ENCODE data around the gene SPPL3. TPM values are rescaled to one million over a fixed set of nuclear protein-coding genes. Genes with fewer than 3 reads are reported as not detected.

The SPPL3 gene
- total RNA-seq, 1 experiment from 2014 or later: 32.5 TPM

- ChIA-PET CTCF (no interaction called here), POLR2A (no interaction called here)
- Mint-ChIP-seq H3K27ac (no peak overlapping the region), H3K4me1 (peaks cover 11% of the 10 kb centered on the region), H3K36me3 (peaks cover 2% of the 10 kb centered on the region; the same call in 1 of the 2 replicates), H3K27me3 (ENCODE audit: low read depth) (no peaks in the 10 kb centered on the region), H3K9me3 (peaks cover 3% of the 10 kb centered on the region), H3K4me3 (no peak overlapping the region)
- ATAC-seq (no peak), DNase-seq (ENCODE audit: low spot score) (no peak)
- TF ChIP-seq NR2C2 (CRISPR knock-in tag; IDR thresholded peaks at IDR 0.05): no peak
- no peak for TF ChIP-seq EMX1 (CRISPR knock-in tag; IDR thresholded peaks at IDR 0.05)
- no peak for TF ChIP-seq CREB1 (CRISPR knock-in tag; IDR thresholded peaks at IDR 0.05)
- TF ChIP-seq SOX15 (CRISPR knock-in tag; IDR thresholded peaks at IDR 0.05): no peak
- TF ChIP-seq ZNF219 (CRISPR knock-in tag; IDR thresholded peaks at IDR 0.05; ENCODE audit: borderline replicate concordance): no peak
- no peak for TF ChIP-seq ATF6 (CRISPR knock-in tag; IDR thresholded peaks at IDR 0.05)
- TF ChIP-seq ESRRA (CRISPR knock-in tag; IDR thresholded peaks at IDR 0.05; ENCODE audit: borderline replicate concordance): no peak
- no peak for TF ChIP-seq HMGA2 (CRISPR knock-in tag; IDR thresholded peaks at IDR 0.05)
- TF ChIP-seq NFYB (CRISPR knock-in tag; conservative IDR thresholded peaks at IDR 0.05; ENCODE audit: low read depth): no peak
- TF ChIP-seq ZNF263 (CRISPR knock-in tag; IDR thresholded peaks at IDR 0.05; ENCODE audit: low read depth): no peak
- TF ChIP-seq, protein P1, sequence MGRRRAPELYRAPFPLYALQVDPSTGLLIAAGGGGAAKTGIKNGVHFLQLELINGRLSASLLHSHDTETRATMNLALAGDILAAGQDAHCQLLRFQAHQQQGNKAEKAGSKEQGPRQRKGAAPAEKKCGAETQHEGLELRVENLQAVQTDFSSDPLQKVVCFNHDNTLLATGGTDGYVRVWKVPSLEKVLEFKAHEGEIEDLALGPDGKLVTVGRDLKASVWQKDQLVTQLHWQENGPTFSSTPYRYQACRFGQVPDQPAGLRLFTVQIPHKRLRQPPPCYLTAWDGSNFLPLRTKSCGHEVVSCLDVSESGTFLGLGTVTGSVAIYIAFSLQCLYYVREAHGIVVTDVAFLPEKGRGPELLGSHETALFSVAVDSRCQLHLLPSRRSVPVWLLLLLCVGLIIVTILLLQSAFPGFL (CRISPR knock-in tag; IDR thresholded peaks at IDR 0.05; ENCODE audit: borderline replicate concordance): no peak
These were observed 38.0 kb downstream of the SPPL3 start for GRCh38 chr12:120866108-120866507.

- no peak overlapping the region for H3K27ac Mint-ChIP-seq
- peaks cover 2% of the 10 kb centered on the region; the same call in 1 of the 2 replicates for H3K36me3 Mint-ChIP-seq
- ChIA-PET POLR2A (no interaction called here), CTCF (no interaction called here)
- ATAC-seq: no peak
- peaks cover 11% of the 10 kb centered on the region for H3K4me1 Mint-ChIP-seq
- peaks cover 3% of the 10 kb centered on the region for H3K9me3 Mint-ChIP-seq
- TF ChIP-seq IRF2 (CRISPR knock-in tag; IDR thresholded peaks at IDR 0.05; ENCODE audit: borderline replicate concordance, low read depth): no peak
- no peak for TF ChIP-seq ZNF138 (CRISPR knock-in tag; conservative IDR thresholded peaks at IDR 0.05)
- H3K27me3 Mint-ChIP-seq (ENCODE audit: low read depth): no peaks in the 10 kb centered on the region
- no peak overlapping the region for H3K4me3 Mint-ChIP-seq
- no peak for DNase-seq (ENCODE audit: low spot score)
These were observed 39.1 kb downstream of the SPPL3 start for GRCh38 chr12:120865098-120865497.

- POLR2A ChIA-PET: no interaction called here
- H3K9me3 Mint-ChIP-seq: peaks cover 16% of the 10 kb centered on the region
- ATAC-seq (peak; percentile 100), DNase-seq (ENCODE audit: low spot score) (no peak)
- no peaks in the 10 kb centered on the region for H3K27me3 Mint-ChIP-seq (ENCODE audit: low read depth)
- H3K36me3 Mint-ChIP-seq: peaks cover 15% of the 10 kb centered on the region
- CTCF ChIA-PET: interaction anchor here (0.6 to 1.8 kb wide), 4 partner anchors 39 to 125 kb away, joined by 3 to 8 read pairs (median 4); no protein-coding TSS in a partner anchor
- peaks cover 11% of the 10 kb centered on the region for H3K4me1 Mint-ChIP-seq
- peak overlapping the region; percentile 34; the same call in 1 of the 2 replicates for H3K27ac Mint-ChIP-seq
- no peak overlapping the region for H3K4me3 Mint-ChIP-seq
- TF ChIP-seq ZSCAN18 (CRISPR knock-in tag; IDR thresholded peaks at IDR 0.05) (no peak), ETV6 (CRISPR knock-in tag; IDR thresholded peaks at IDR 0.05) (no peak), ZNF121 (CRISPR knock-in tag; IDR thresholded peaks at IDR 0.05) (no peak), IRF1 (CRISPR knock-in tag; IDR thresholded peaks at IDR 0.05) (no peak), ERG (CRISPR knock-in tag; IDR thresholded peaks at IDR 0.05) (no peak), TEAD4 (CRISPR knock-in tag; IDR thresholded peaks at IDR 0.05) (no peak), SMAD3 (CRISPR knock-in tag; IDR thresholded peaks at IDR 0.05; ENCODE audit: borderline replicate concordance) (no peak), USF1 (CRISPR knock-in tag; IDR thresholded peaks at IDR 0.05) (no peak), CDX4 (CRISPR knock-in tag; IDR thresholded peaks at IDR 0.05; ENCODE audit: borderline replicate concordance) (no peak)
- TF ChIP-seq, protein P2, sequence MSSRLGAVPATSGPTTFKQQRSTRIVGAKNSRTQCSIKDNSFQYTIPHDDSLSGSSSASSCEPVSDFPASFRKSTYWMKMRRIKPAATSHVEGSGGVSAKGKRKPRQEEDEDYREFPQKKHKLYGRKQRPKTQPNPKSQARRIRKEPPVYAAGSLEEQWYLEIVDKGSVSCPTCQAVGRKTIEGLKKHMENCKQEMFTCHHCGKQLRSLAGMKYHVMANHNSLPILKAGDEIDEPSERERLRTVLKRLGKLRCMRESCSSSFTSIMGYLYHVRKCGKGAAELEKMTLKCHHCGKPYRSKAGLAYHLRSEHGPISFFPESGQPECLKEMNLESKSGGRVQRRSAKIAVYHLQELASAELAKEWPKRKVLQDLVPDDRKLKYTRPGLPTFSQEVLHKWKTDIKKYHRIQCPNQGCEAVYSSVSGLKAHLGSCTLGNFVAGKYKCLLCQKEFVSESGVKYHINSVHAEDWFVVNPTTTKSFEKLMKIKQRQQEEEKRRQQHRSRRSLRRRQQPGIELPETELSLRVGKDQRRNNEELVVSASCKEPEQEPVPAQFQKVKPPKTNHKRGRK (CRISPR knock-in tag; IDR thresholded peaks at IDR 0.05; ENCODE audit: borderline replicate concordance): no peak
These were observed 41.5 kb downstream of the SPPL3 start for GRCh38 chr12:120862664-120863063.
